Esophagus (tissue), 2 donors: ENCODE data around the gene NPAS3. TPM values are rescaled to one million over a fixed set of nuclear protein-coding genes. Genes with fewer than 3 reads are reported as not detected.

ENCODE experiments used
- H3K27ac ChIP-seq, 2 donors: one replicate each; pipeline ENCODE4 v1.5.1; 2013; ENCODE audit warnings: low read depth in 2 of 2, mild to moderate bottlenecking in 2 of 2, inconsistent platforms in 1 of 2, low read length in 1 of 2, moderate library complexity in 1 of 2
- H3K27me3 ChIP-seq, 2 donors: one replicate each; pipeline ENCODE4 v1.6.1; 2013; ENCODE audit warnings: low read length in 2 of 2, control low read depth in 1 of 2, mild to moderate bottlenecking in 1 of 2; ENCODE audit not compliant: insufficient read depth in 2 of 2, control insufficient read depth in 1 of 2
- H3K36me3 ChIP-seq, 2 donors: one replicate each; pipeline ENCODE4 v1.6.1; 2013; ENCODE audit warnings: low read length in 1 of 2; ENCODE audit not compliant: control insufficient read depth in 2 of 2, insufficient read depth in 2 of 2
- H3K4me1 ChIP-seq, 2 donors: one replicate each; pipeline ENCODE4 v1.6.1; 2013; ENCODE audit warnings: low read length in 1 of 2; ENCODE audit not compliant: control insufficient read depth in 2 of 2, insufficient read depth in 2 of 2
- H3K4me3 ChIP-seq, 2 donors: one replicate each; pipeline ENCODE4 v1.5.1; 2013; ENCODE audit warnings: low read length in 2 of 2, mild to moderate bottlenecking in 2 of 2, low read depth in 1 of 2, moderate library complexity in 1 of 2
- H3K9me3 ChIP-seq, 2 donors: one replicate each; pipeline ENCODE4 v1.6.1; 2013; ENCODE audit warnings: mild to moderate bottlenecking in 2 of 2, low read depth in 1 of 2, low read length in 1 of 2, moderate library complexity in 1 of 2; ENCODE audit not compliant: control insufficient read depth in 2 of 2, insufficient read depth in 1 of 2
- WGBS, 2 donors: extraction: QIAGEN DNeasy Blood & Tissue Kit; methylation state at CpG; one replicate each; pipeline ENCODE4 v1.1.7; 2013; 5-methylcytosine and 5-hydroxymethylcytosine counted together
- polyA plus RNA-seq, 2 donors: library from polyadenylated mRNA; stranded (reverse); fragments of 200-250 nt; gene quantifications; one replicate each; pipeline ENCODE4 v1.2.3, GENCODE V29; 2013
- donor health status: healthy with polysubstance abuse.
- donor health status: Bipolar disorder and iron deficiency.

Gene NPAS3
- polyA plus RNA-seq, 2 donors, result 0.08 to 0.13 TPM

- Histone ChIP-seq H3K27me3 (no peaks in the 10 kb centered on the region), H3K27ac (no peak overlapping the region), H3K4me1 (no peaks in the 10 kb centered on the region), H3K9me3 (no peaks in the 10 kb centered on the region), H3K36me3 (no peaks in the 10 kb centered on the region), H3K4me3 (no peak overlapping the region)
- 41 to 43% methylated on average over 3 of the region's 3 CpGs for WGBS, 2 donors
These were observed 493.8 kb downstream of the NPAS3 start for GRCh38 chr14:33432407-33433023.

- H3K36me3 ChIP-seq, result no peaks in the 10 kb centered on the region
- 92 to 93% methylated on average over 1 of the region's 1 CpG for WGBS, 2 donors
- H3K27ac ChIP-seq, result no peak overlapping the region
- H3K9me3 ChIP-seq, result no peaks in the 10 kb centered on the region
- H3K27me3 ChIP-seq, result no peaks in the 10 kb centered on the region
- H3K4me1 ChIP-seq, result no peaks in the 10 kb centered on the region
- no peak overlapping the region for H3K4me3 ChIP-seq
These were observed 494.7 kb downstream of the NPAS3 start for GRCh38 chr14:33433396-33433795.

GRCh38 chr14:33435911-33436689 lies 497.4 kb downstream of the NPAS3 start:
- Histone ChIP-seq H3K27me3 (no peaks in the 10 kb centered on the region), H3K4me1 (no peaks in the 10 kb centered on the region), H3K36me3 (no peaks in the 10 kb centered on the region), H3K4me3 (no peak overlapping the region), H3K9me3 (no peaks in the 10 kb centered on the region), H3K27ac (no peak overlapping the region)
- 79 to 83% methylated on average over 8 of the region's 8 CpGs for WGBS, 2 donors

GRCh38 chr14:33441633-33442032 lies 503.0 kb downstream of the NPAS3 start:
- no peaks in the 10 kb centered on the region for H3K27me3 ChIP-seq
- H3K4me1 ChIP-seq, result no peaks in the 10 kb centered on the region
- no peak overlapping the region for H3K4me3 ChIP-seq
- H3K36me3 ChIP-seq, result no peaks in the 10 kb centered on the region
- 88 to 91% methylated on average over 4 of the region's 4 CpGs for WGBS, 2 donors
- no peaks in the 10 kb centered on the region for H3K9me3 ChIP-seq
- H3K27ac ChIP-seq, result no peak overlapping the region

- H3K36me3 ChIP-seq, result no peaks in the 10 kb centered on the region
- no peak overlapping the region for H3K27ac ChIP-seq
- no peaks in the 10 kb centered on the region for H3K27me3 ChIP-seq
- H3K4me1 ChIP-seq, result no peaks in the 10 kb centered on the region
- 67 to 68% methylated on average over 3 of the region's 3 CpGs for WGBS, 2 donors
- H3K4me3 ChIP-seq, result no peak overlapping the region
- H3K9me3 ChIP-seq, result no peaks in the 10 kb centered on the region
These were observed 505.5 kb downstream of the NPAS3 start for GRCh38 chr14:33444136-33444535.

- H3K4me3 ChIP-seq, result no peak overlapping the region
- H3K27me3 ChIP-seq, result no peaks in the 10 kb centered on the region
- WGBS, 2 donors, result 65% methylated on average over 2 of the region's 2 CpGs
- H3K36me3 ChIP-seq, result no peaks in the 10 kb centered on the region
- H3K27ac ChIP-seq, result no peak overlapping the region
- peaks cover 0 to 2% of the 10 kb centered on the region in 2 donors for H3K4me1 ChIP-seq
- H3K9me3 ChIP-seq, result no peaks in the 10 kb centered on the region
These were observed 510.6 kb downstream of the NPAS3 start for GRCh38 chr14:33449268-33449667.

GRCh38 chr14:33449703-33450395 lies 511.2 kb downstream of the NPAS3 start:
- 79 to 87% methylated on average over 11 of the region's 11 CpGs for WGBS, 2 donors
- Histone ChIP-seq H3K4me3 (no peak overlapping the region), H3K36me3 (no peaks in the 10 kb centered on the region)

GRCh38 chr14:33450416-33450815 lies 511.7 kb downstream of the NPAS3 start:
- Histone ChIP-seq H3K4me3 (no peak overlapping the region), H3K4me1 (peaks cover 0 to 2% of the 10 kb centered on the region in 2 donors), H3K27me3 (no peaks in the 10 kb centered on the region), H3K9me3 (no peaks in the 10 kb centered on the region), H3K27ac (no peak overlapping the region), H3K36me3 (no peaks in the 10 kb centered on the region)
- WGBS, 2 donors, result 86 to 87% methylated on average over 2 of the region's 2 CpGs

More at GRCh38 chr14:33449703-33450395, 511.2 kb downstream of the NPAS3 start:
- no peaks in the 10 kb centered on the region for H3K27me3 ChIP-seq
- no peaks in the 10 kb centered on the region for H3K9me3 ChIP-seq
- H3K27ac ChIP-seq, result no peak overlapping the region
- H3K4me1 ChIP-seq, result peaks cover 0 to 2% of the 10 kb centered on the region in 2 donors

- Histone ChIP-seq H3K27me3 (no peaks in the 10 kb centered on the region), H3K27ac (no peak overlapping the region), H3K36me3 (no peaks in the 10 kb centered on the region), H3K4me1 (peaks cover 0 to 2% of the 10 kb centered on the region in 2 donors), H3K4me3 (no peak overlapping the region), H3K9me3 (no peaks in the 10 kb centered on the region)
- 66 to 86% methylated on average over 3 of the region's 3 CpGs for WGBS, 2 donors
These were observed 512.5 kb downstream of the NPAS3 start for GRCh38 chr14:33451211-33451610.
